Dermis microvascular lymphatic vessel endothelial cell (primary cell): ENCODE measurements around the gene CENPV. TPM values are rescaled to one million over a fixed set of nuclear protein-coding genes. Genes with fewer than 3 reads are reported as not detected.

Experiments
- DNase-seq, 2 donors: peaks; one replicate each; pipeline versions ENCODE4 v3.0.0 to v3.0.0-alpha.2; 2010; ENCODE audit warnings: low read depth in 2 of 2
- total RNA-seq: library from RNA; depleted of rRNA; stranded (reverse); fragments of >200 nt; gene quantifications from 2 replicates; pipeline ENCODE4 v1.2.1, GENCODE V29; 2014

CENPV gene
- total RNA-seq, 1 donor from 2014 or later: 16.9 TPM

DNA sequence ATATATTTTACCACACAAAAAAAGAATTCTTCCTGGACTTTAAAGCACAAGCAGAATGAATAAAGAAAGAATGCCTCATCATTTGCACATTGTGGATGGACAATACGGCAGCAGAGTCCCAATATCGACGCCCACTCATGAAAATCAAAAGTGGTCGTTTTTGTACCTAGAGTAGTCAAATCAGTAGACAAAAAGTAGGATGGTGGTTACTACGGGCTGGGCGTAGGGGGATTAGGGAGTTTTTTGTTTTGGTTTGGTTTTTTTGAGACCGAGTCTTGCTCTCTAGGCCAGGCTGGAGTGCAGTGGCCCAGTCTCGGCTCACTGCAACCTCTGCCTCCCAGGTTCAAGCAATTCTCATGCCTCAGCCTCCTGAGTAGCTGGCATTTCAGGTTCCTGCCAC, 8.6 kb upstream of the CENPV start:
- no peak for DNase-seq

GRCh38 chr17:16358394-16358793, 5.1 kb upstream of the CENPV start:
- no peak for DNase-seq

DNA sequence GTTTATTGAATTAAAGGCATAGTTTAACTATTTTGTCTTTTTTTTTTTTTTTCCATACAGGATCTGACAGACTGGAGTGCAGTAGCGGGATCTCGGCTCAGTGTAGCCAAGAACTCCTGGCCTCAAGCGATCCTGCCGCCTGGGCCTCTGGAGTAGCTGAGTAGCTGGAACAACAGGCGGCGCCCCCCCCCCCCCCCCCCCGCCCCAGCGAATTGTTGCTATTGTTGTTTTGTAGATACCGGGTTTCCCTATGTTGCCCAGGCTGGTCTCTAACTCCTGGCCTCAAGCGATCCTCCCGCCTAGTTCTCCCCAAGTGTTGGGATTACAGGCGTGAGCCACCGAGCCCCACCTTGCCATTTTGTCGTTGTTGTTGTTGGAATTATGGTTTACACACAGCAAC, 1.3 kb upstream of the CENPV start:
- DNase-seq: no peak

- peak in 1 of 2 donors; percentile 38 for DNase-seq
These were observed 477 bp downstream of the CENPV start for GRCh38 chr17:16352667-16353316.

GRCh38 chr17:16352303-16352666, 984 bp downstream of the CENPV start:
- DNase-seq: peak in 1 of 2 donors; percentile 25

DNA sequence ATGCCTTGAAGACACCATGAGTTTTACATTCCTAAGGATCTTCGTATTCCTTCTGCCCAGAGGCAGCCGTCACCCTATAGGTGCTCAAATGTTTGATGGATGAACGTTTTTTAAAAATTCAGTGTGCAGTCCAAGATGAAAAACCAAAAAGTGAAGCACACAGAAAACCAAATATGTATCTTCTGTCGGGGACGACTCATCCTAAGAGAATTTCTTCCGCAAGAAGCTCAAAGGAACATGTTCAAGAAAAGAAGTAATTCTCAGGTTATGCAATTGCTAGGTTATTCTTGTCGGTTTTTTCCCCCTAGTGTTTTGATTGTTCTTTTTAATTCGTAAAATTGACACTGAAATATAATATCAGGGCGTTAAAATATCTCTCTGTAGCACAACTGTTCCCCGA, 1.4 kb downstream of the CENPV start:
- no peak for DNase-seq

DNA sequence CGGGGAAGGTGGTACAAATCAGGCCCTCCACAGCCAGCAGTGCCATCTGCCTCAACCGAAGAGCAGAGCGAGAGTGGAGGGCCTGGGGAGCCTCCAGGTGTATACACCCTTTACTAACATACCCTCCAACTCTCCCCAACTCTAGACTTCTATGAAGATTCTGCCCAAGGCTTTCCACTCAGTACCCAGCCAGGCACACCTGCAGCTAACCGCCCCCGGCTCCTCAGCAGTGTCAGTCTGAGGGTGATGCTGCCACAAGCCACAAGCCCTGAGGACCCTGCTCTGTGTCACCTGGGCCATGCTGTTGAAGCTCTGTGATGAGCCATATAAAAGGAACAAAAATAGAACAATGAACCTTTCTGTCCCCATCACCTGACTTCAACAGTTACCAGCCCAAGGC, 3.8 kb downstream of the CENPV start:
- DNase-seq: no peak

DNA sequence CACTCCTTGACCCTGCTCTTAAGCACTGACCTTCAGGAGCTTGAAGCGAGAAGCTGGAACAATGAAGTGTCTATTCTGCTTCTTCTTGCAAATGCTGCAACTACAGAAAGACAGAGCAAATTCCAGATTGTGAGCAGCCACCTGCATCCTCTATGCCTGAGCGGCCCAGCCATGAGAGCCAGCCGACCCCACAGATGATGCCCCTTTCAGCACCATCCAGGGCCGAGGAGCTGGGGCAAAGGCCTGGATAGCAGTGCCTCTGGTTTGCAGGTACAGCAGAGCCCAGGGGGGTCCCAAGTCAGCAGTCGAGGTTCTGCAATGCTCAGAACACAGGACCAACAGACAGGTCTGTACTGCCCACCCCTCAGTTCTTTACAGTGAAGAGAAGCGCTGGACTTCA, 4.7 kb downstream of the CENPV start:
- no peak for DNase-seq

DNA sequence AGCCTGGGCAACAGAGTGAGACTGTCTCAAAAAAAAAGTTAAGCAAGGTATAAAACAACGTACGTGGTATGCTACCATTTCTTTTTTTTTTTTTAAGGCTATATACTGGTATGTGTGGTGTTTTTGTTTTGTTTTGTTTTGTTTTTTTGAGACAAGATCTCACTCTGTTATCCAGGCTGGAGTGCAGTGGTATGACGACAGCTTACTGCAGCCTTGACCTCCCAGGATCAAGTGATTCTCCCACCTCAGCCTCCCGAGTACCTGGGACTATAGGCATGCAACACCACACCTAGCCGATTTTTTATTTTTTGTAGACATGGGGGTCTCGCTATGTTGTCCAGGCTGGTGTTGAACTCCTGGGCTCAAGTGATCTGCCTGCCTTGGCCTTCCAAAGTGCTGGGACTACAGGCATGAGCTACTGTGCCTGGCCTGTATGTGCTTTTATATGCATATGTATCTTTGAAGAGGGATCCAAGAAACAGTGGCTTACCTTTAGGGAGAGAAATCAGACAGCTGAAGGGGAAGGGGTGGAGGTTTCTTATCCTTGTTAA, 6.5 kb downstream of the CENPV start:
- no peak for DNase-seq

GRCh38 chr17:16345565-16345964, 7.7 kb downstream of the CENPV start:
- DNase-seq: no peak

GRCh38 chr17:16343569-16343968, 9.7 kb downstream of the CENPV start:
- DNase-seq: no peak

- peak in 1 of 2 donors; percentile 67 for DNase-seq
These were observed 10.3 kb downstream of the CENPV start for GRCh38 chr17:16342979-16343378.

DNA sequence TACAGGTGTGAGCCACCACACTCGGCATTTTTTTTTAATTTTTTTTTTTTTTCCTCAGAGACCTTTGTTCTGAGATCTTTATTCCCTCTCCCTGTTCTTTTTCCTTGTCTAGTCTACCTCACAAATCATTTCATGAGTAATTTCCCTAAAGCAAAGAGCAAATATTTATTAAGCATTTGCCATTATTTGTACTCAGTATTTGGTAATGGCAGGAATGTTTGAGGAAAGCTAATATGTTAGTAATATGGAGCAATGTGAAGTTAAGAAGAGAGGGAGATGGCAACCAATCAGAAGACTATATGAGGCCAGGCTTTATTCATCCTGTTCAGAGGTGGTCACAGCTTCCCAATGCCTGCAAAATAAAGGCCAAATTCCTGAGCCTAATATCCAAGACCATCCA, 13.3 kb downstream of the CENPV start:
- DNase-seq: no peak

- DNase-seq: no peak
These were observed 13.9 kb downstream of the CENPV start for GRCh38 chr17:16339402-16339801.

GRCh38 chr17:16338391-16338790, 14.9 kb downstream of the CENPV start:
- no peak for DNase-seq

- peak in 1 of 2 donors; percentile 53 for DNase-seq
These were observed 23.6 kb downstream of the CENPV start for GRCh38 chr17:16329519-16330271.

DNA sequence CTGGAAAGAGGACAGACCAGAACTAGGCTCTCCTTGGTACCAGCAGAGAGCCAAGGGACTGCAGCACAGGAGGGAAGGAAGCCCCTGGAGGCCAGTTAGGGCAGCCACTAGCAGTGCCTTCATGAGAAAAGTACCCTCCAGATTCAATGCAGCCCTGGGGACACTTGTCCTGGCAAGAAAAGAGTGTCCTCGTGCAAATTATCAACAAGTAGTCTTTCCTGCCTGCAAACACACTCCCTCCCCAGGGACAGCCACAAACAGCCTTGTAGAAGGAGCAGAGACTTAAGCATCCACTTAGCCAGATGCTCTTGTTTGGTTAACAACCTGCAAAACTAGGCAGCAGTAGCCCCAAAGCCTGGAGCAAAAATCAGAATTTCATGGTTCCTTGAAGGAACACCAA, 24.3 kb downstream of the CENPV start:
- DNase-seq: no peak

- DNase-seq: no peak
These were observed 26.3 kb downstream of the CENPV start for GRCh38 chr17:16327018-16327417.

DNA sequence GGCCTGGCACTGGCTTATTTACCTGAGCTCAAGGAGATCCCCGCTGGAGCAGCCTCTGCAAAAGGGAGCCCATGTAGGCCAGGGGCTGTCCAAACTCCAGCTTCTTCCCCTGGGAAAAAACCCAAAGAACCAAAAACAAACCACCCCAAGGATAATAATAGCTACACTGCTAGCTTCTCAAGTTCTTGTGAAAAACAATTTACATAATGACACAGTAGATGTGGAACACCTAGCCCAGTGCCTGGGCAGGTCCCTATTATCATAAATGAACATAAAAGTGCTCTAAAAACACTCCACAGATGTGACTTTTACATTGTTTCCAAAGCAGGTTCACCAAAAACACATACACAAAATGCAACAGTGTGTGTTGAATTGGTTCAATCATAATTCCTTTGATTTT, 27.3 kb downstream of the CENPV start:
- no peak for DNase-seq

DNA sequence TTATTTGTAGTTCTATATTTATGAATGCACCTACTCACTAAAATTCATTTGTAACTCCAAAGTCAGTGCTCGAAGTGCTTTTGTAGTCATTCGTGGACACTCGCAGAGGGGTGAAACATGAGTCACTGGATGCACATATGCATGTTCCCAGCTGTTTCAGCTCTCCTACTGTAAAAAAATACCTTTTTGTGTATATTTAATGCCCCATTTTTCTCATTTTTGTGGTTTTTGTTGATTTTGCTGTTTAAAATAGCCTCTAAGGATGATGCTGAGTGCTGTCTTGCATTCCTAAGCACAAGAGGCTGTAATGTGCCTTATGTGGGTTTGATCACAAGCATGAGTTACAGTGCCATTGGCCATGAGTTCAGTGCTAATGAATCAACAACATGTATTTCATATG, 30.6 kb downstream of the CENPV start:
- DNase-seq: no peak

- DNase-seq: no peak
These were observed 33.3 kb downstream of the CENPV start for GRCh38 chr17:16319969-16320368.

- no peak for DNase-seq
These were observed 38.4 kb downstream of the CENPV start for GRCh38 chr17:16314859-16315258.

DNA sequence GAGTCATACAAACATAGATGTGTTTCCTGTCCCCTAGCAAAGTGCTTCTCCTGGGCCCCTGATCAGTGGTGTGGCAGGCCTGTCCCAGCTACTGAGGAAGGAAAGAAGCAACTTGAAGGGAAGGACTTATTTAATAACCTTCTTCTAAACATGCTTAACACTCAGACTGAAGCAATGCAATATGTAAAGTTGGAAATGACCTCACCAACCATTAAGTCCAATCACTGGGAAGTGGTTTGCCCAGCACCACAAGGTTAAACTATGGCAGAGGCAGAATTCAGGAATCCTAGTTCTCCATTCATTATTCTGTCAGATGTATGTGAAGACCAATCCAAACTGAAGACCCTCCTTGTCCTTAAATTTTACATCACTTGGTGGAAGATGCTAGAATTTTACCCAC, 39.1 kb downstream of the CENPV start:
- no peak for DNase-seq
